K562 (cell line): ENCODE measurements around the gene ABHD3. TPM values are rescaled to one million over a fixed set of nuclear protein-coding genes. Genes with fewer than 3 reads are reported as not detected.
A peak's percentile ranks its signal among the peaks of the same experiment; 100 is the strongest.

Experiments used
- DPF2 ChIP-seq: fragments of 450-650 bp; IDR thresholded peaks from 2 replicates; pipeline ENCODE4 v1.6.1; 2016
- FOXJ2 ChIP-seq: fragments of 200-800 bp; sonication (Bioruptor generic); IDR thresholded peaks from 2 replicates; pipeline ENCODE4 v1.6.1; 2016; ENCODE audit warnings: missing genetic modification characterization, missing compliant biosample characterization
- MAFF ChIP-seq: IDR thresholded peaks from 2 replicates; pipeline ENCODE4 v1.6.1; 2012; ENCODE audit warnings: low read length, improper control_type of control experiment
- NBN ChIP-seq: fragments of 450-650 bp; IDR thresholded peaks from 2 replicates; pipeline ENCODE4 v1.6.1; 2016; ENCODE audit warnings: low read depth, mild to moderate bottlenecking
- RBM15 ChIP-seq: fragments of 200-400 bp; formaldehyde crosslinking; IDR thresholded peaks from 2 replicates; pipeline ENCODE4 v1.6.1; 2018; ENCODE audit warnings: mild to moderate bottlenecking, low read length, moderate library complexity; ENCODE audit not compliant: insufficient read depth
- SLC30A9 ChIP-seq: fragments of 250-450 bp; sonication (Bioruptor Pico); IDR thresholded peaks from 2 replicates; pipeline ENCODE4 v1.8.0; 2022; ENCODE audit warnings: mild to moderate bottlenecking, moderate library complexity
- SREBF1 ChIP-seq: fragments of 150-350 bp; IDR thresholded peaks from 2 replicates; pipeline ENCODE4 v1.6.1; 2014; ENCODE audit warnings: antibody characterized with exemption, low read depth, low read length, borderline replicate concordance
- ZKSCAN1 ChIP-seq: fragments of 150-350 bp; IDR thresholded peaks from 2 replicates; pipeline ENCODE4 v1.6.1; 2016; ENCODE audit warnings: low read depth, low read length
- ZNF174 ChIP-seq: fragments of 250-450 bp; sonication (Bioruptor Pico); IDR thresholded peaks from 2 replicates; pipeline ENCODE4 v1.4.0; 2020; ENCODE audit warnings: mild to moderate bottlenecking
- ZNF79 ChIP-seq: fragments of 250-450 bp; sonication (Bioruptor Pico); IDR thresholded peaks from 2 replicates; pipeline ENCODE4 v1.4.0; 2020; ENCODE audit warnings: low read depth, mild to moderate bottlenecking, moderate library complexity
- ZNF830 ChIP-seq: fragments of 250-450 bp; sonication (Bioruptor Pico); IDR thresholded peaks from 2 replicates; pipeline ENCODE4 v1.5.0; 2021; ENCODE audit warnings: mild to moderate bottlenecking
- polyA plus RNA-seq, 8 experiments: library from polyadenylated mRNA; depleted of rRNA in 4 of 8; stranded (reverse) in 5 of 8; unstranded in 3 of 8; fragments of >200 nt; fragmentation: Nextera tagmentation in 2 of 8; fragmentation: Illumina TruSeq in 1 of 8; extraction: Ambion mirVana in 2 of 8; extraction: Trizol in 1 of 8; gene quantifications; 2 replicates each; pipeline versions ENCODE4 v1.2.1 to v1.2.3, GENCODE V29; 2011 to 2014; ENCODE audit warnings: inconsistent platforms in 1 of 8, missing spikeins in 1 of 8
- total RNA-seq, 7 experiments: library from RNA; depleted of rRNA in 6 of 7; stranded (reverse); fragments of >200 nt in 6 of 7; fragmentation: Illumina TruSeq in 2 of 7; extraction: Trizol in 2 of 7; gene quantifications; 2 replicates each; pipeline versions ENCODE4 v1.2.1 to v1.2.3, GENCODE V29; 2011 to 2021; ENCODE audit warnings: low replicate concordance in 1 of 7
- TF ChIP-seq, protein P1 (sequence below): fragments of 200-800 bp; sonication (Bioruptor generic); IDR thresholded peaks from 2 replicates; pipeline ENCODE4 v1.6.1; 2016; ENCODE audit warnings: missing genetic modification characterization, missing compliant biosample characterization
- TF ChIP-seq, protein P2 (sequence below): sonication (generic); formaldehyde crosslinking; IDR thresholded peaks from 2 replicates; pipeline ENCODE4 v1.9.0; 2022; ENCODE audit warnings: mild to moderate bottlenecking, missing genetic modification reagents
- TF ChIP-seq, protein P3 (sequence below): fragments of 250-450 bp; sonication (Bioruptor Pico); IDR thresholded peaks from 2 replicates; pipeline ENCODE4 v1.4.0; 2020; ENCODE audit warnings: mild to moderate bottlenecking, moderate library complexity, borderline replicate concordance
- TF ChIP-seq, protein P4 (sequence below): fragments of 250-450 bp; sonication (Bioruptor Pico); IDR thresholded peaks from 2 replicates; pipeline ENCODE4 v1.5.0; 2021
- TF ChIP-seq, protein P5 (sequence below): sonication (generic); formaldehyde crosslinking; IDR thresholded peaks from 2 replicates; pipeline ENCODE4 v1.8.1; 2023; ENCODE audit warnings: mild to moderate bottlenecking, missing genetic modification reagents

ABHD3 gene
- total and polyA plus RNA-seq, 9 of the 15 experiments (the other 6 are each of a cell fraction or from before 2014, with no cell fraction given) = 6.3 to 38.8 (median 19.4) TPM

DNA sequence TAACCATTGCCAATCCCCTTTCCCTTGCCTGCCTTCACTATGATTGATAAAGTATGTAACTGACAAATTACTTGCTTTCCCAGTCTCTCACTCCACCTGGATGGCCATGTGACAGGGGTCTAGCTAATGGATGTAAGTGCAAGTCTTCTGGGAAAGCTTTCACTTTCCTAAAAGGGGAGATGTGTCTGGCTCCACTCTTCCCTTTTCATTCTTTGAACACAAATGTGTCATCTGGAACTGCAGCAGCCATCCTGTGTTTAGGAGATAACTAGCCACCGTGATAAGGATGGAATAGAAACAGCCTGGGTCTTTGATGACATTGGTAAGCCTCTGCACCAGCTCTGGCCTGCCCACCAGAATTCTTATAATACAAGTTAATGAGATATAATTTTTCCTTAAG lies 54.3 kb downstream of the ABHD3 start (continued):
- TF ChIP-seq, protein P1, sequence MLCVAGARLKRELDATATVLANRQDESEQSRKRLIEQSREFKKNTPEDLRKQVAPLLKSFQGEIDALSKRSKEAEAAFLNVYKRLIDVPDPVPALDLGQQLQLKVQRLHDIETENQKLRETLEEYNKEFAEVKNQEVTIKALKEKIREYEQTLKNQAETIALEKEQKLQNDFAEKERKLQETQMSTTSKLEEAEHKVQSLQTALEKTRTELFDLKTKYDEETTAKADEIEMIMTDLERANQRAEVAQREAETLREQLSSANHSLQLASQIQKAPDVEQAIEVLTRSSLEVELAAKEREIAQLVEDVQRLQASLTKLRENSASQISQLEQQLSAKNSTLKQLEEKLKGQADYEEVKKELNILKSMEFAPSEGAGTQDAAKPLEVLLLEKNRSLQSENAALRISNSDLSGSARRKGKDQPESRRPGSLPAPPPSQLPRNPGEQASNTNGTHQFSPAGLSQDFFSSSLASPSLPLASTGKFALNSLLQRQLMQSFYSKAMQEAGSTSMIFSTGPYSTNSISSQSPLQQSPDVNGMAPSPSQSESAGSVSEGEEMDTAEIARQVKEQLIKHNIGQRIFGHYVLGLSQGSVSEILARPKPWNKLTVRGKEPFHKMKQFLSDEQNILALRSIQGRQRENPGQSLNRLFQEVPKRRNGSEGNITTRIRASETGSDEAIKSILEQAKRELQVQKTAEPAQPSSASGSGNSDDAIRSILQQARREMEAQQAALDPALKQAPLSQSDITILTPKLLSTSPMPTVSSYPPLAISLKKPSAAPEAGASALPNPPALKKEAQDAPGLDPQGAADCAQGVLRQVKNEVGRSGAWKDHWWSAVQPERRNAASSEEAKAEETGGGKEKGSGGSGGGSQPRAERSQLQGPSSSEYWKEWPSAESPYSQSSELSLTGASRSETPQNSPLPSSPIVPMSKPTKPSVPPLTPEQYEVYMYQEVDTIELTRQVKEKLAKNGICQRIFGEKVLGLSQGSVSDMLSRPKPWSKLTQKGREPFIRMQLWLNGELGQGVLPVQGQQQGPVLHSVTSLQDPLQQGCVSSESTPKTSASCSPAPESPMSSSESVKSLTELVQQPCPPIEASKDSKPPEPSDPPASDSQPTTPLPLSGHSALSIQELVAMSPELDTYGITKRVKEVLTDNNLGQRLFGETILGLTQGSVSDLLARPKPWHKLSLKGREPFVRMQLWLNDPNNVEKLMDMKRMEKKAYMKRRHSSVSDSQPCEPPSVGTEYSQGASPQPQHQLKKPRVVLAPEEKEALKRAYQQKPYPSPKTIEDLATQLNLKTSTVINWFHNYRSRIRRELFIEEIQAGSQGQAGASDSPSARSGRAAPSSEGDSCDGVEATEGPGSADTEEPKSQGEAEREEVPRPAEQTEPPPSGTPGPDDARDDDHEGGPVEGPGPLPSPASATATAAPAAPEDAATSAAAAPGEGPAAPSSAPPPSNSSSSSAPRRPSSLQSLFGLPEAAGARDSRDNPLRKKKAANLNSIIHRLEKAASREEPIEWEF (CRISPR knock-in tag) = no peak
- TF ChIP-seq RBM15 (no peak), ZKSCAN1 (no peak), ZNF79 (CRISPR knock-in tag) (no peak), MAFF (no peak), SLC30A9 (CRISPR knock-in tag) (no peak), NBN (no peak), ZNF174 (CRISPR knock-in tag) (no peak), SREBF1 (no peak), FOXJ2 (tag) (no peak), ZNF830 (CRISPR knock-in tag) (no peak), DPF2 (peak; percentile 79)
- TF ChIP-seq, protein P2, sequence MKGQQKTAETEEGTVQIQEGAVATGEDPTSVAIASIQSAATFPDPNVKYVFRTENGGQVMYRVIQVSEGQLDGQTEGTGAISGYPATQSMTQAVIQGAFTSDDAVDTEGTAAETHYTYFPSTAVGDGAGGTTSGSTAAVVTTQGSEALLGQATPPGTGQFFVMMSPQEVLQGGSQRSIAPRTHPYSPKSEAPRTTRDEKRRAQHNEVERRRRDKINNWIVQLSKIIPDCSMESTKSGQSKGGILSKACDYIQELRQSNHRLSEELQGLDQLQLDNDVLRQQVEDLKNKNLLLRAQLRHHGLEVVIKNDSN = no peak
- TF ChIP-seq, protein P3, sequence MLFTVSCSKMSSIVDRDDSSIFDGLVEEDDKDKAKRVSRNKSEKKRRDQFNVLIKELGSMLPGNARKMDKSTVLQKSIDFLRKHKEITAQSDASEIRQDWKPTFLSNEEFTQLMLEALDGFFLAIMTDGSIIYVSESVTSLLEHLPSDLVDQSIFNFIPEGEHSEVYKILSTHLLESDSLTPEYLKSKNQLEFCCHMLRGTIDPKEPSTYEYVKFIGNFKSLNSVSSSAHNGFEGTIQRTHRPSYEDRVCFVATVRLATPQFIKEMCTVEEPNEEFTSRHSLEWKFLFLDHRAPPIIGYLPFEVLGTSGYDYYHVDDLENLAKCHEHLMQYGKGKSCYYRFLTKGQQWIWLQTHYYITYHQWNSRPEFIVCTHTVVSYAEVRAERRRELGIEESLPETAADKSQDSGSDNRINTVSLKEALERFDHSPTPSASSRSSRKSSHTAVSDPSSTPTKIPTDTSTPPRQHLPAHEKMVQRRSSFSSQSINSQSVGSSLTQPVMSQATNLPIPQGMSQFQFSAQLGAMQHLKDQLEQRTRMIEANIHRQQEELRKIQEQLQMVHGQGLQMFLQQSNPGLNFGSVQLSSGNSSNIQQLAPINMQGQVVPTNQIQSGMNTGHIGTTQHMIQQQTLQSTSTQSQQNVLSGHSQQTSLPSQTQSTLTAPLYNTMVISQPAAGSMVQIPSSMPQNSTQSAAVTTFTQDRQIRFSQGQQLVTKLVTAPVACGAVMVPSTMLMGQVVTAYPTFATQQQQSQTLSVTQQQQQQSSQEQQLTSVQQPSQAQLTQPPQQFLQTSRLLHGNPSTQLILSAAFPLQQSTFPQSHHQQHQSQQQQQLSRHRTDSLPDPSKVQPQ (CRISPR knock-in tag) = no peak
- TF ChIP-seq, protein P4, sequence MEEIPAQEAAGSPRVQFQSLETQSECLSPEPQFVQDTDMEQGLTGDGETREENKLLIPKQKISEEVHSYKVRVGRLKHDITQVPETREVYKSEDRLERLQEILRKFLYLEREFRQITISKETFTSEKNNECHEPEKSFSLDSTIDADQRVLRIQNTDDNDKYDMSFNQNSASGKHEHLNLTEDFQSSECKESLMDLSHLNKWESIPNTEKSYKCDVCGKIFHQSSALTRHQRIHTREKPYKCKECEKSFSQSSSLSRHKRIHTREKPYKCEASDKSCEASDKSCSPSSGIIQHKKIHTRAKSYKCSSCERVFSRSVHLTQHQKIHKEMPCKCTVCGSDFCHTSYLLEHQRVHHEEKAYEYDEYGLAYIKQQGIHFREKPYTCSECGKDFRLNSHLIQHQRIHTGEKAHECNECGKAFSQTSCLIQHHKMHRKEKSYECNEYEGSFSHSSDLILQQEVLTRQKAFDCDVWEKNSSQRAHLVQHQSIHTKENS (CRISPR knock-in tag) = no peak
- TF ChIP-seq, protein P5, sequence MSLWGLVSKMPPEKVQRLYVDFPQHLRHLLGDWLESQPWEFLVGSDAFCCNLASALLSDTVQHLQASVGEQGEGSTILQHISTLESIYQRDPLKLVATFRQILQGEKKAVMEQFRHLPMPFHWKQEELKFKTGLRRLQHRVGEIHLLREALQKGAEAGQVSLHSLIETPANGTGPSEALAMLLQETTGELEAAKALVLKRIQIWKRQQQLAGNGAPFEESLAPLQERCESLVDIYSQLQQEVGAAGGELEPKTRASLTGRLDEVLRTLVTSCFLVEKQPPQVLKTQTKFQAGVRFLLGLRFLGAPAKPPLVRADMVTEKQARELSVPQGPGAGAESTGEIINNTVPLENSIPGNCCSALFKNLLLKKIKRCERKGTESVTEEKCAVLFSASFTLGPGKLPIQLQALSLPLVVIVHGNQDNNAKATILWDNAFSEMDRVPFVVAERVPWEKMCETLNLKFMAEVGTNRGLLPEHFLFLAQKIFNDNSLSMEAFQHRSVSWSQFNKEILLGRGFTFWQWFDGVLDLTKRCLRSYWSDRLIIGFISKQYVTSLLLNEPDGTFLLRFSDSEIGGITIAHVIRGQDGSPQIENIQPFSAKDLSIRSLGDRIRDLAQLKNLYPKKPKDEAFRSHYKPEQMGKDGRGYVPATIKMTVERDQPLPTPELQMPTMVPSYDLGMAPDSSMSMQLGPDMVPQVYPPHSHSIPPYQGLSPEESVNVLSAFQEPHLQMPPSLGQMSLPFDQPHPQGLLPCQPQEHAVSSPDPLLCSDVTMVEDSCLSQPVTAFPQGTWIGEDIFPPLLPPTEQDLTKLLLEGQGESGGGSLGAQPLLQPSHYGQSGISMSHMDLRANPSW (CRISPR knock-in tag) = no peak
